ENCODE measurements around the gene SMPX. TPM values are rescaled to one million over a fixed set of nuclear protein-coding genes. Genes with fewer than 3 reads are reported as not detected.

SMPX gene
- total RNA-seq, 1 experiment from 2014 or later: not detected

DNA sequence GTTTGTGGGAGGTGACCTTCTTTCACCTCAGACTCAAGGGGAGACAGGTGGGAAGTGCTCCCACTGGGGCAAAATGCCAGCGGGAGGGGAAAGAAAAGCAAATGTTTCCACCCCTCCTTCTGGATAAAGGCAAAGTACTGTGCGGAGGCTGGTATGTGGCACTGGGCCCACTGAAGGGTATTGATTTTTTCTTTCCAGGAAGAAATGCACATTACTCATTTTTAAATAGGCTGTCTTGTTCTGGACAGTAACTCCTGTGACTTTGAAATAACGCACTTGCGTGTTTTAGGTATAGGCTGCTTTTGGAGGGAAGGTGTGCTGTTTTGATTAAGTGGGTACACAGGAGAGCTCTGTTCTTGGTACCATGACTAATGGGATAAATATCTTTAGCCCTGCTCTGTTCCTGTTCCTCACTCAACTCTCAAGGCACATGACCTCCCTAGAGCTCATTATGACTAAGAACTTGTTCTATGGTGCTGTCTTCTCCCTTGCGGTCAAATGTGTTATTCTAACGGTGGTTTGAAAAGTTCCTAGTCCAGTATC, 40.8 kb upstream of the SMPX start:
- TF ChIP-seq, protein P1, sequence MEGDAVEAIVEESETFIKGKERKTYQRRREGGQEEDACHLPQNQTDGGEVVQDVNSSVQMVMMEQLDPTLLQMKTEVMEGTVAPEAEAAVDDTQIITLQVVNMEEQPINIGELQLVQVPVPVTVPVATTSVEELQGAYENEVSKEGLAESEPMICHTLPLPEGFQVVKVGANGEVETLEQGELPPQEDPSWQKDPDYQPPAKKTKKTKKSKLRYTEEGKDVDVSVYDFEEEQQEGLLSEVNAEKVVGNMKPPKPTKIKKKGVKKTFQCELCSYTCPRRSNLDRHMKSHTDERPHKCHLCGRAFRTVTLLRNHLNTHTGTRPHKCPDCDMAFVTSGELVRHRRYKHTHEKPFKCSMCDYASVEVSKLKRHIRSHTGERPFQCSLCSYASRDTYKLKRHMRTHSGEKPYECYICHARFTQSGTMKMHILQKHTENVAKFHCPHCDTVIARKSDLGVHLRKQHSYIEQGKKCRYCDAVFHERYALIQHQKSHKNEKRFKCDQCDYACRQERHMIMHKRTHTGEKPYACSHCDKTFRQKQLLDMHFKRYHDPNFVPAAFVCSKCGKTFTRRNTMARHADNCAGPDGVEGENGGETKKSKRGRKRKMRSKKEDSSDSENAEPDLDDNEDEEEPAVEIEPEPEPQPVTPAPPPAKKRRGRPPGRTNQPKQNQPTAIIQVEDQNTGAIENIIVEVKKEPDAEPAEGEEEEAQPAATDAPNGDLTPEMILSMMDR (conservative IDR thresholded peaks at IDR 0.05): no peak
- TF ChIP-seq EZH2 (IDR thresholded peaks at IDR 0.05; ENCODE audit: low read depth): no peak
- H3K36me3 ChIP-seq (ENCODE audit: low read depth): no peaks in the 10 kb centered on the region
- H3F3A ChIP-seq (ENCODE audit: insufficient read depth, low read depth): no peaks in the 10 kb centered on the region
- H3K27ac ChIP-seq: no peak overlapping the region
- no peaks in the 10 kb centered on the region for H3K4me1 ChIP-seq (replicated peaks; ENCODE audit: insufficient read depth)
- no peaks in the 10 kb centered on the region for H4K20me1 ChIP-seq (ENCODE audit: insufficient read depth)
- no peaks in the 10 kb centered on the region for H3K27me3 ChIP-seq (ENCODE audit: insufficient read depth, low read depth)
- H3K9me2 ChIP-seq (ENCODE audit: insufficient read depth): no peaks in the 10 kb centered on the region
- H2AFZ ChIP-seq: no peak overlapping the region
- no peaks in the 10 kb centered on the region for H3K9me3 ChIP-seq (ENCODE audit: insufficient read depth, low read depth)
- intact Hi-C loops (cut with micrococcal nuclease; ENCODE audit: unreplicated experiment): loop anchor here (1.0 kb wide), 1 partner anchor 176 kb away; no protein-coding TSS in a partner anchor
- peak; percentile 28 to 63 for DNase-seq
- no peaks in the 10 kb centered on the region for H3K79me2 ChIP-seq (ENCODE audit: low read depth)
- CTCF ChIA-PET: no interaction called here
- POLR2A ChIA-PET (ENCODE audit: unreplicated experiment): no interaction called here
- H3K4me3 ChIP-seq: no peak overlapping the region
- no TSS peak for BruUV-seq (replicated peaks)
- H3K4me2 ChIP-seq: no peak overlapping the region

DNA sequence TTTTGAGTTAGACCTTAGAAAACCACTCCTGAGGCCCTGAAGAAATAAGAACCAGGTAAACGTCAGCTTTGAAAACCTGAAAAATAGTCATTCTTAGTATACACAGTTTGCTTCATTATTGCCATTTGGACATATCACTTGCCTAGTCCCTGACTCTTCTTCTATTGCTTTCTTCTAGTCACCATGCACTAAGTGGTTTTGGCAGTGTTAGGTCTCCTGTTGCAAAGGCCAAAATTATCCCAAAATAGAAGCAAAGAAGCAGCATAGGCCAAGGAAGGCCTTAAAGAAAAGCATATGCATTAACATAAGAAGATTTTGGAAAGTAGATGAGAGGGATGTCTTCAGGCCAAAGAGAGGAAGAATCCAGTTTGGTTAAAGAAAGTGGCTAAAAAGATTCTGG, 24.1 kb upstream of the SMPX start:
- no peaks in the 10 kb centered on the region for H3K4me1 ChIP-seq (replicated peaks; ENCODE audit: insufficient read depth)
- DNase-seq: no peak
- no peak overlapping the region for H3K27ac ChIP-seq
- BruUV-seq (replicated peaks): no TSS peak
- POLR2A ChIA-PET (ENCODE audit: unreplicated experiment): no interaction called here
- no peaks in the 10 kb centered on the region for H3K36me3 ChIP-seq (ENCODE audit: low read depth)
- no peaks in the 10 kb centered on the region for H3F3A ChIP-seq (ENCODE audit: insufficient read depth, low read depth)
- H3K9me2 ChIP-seq (ENCODE audit: insufficient read depth): no peaks in the 10 kb centered on the region
- CTCF ChIA-PET: no interaction called here
- no peak overlapping the region for H3K4me2 ChIP-seq
- H3K79me2 ChIP-seq (ENCODE audit: low read depth): no peaks in the 10 kb centered on the region
- no peaks in the 10 kb centered on the region for H4K20me1 ChIP-seq (ENCODE audit: insufficient read depth)
- H3K27me3 ChIP-seq (ENCODE audit: insufficient read depth, low read depth): no peaks in the 10 kb centered on the region
- no peak overlapping the region for H2AFZ ChIP-seq
- no peaks in the 10 kb centered on the region for H3K9me3 ChIP-seq (ENCODE audit: insufficient read depth, low read depth)
- TF ChIP-seq EZH2 (IDR thresholded peaks at IDR 0.05; ENCODE audit: low read depth): no peak
- TF ChIP-seq, protein P1 (conservative IDR thresholded peaks at IDR 0.05): no peak
- H3K4me3 ChIP-seq: no peak overlapping the region
- intact Hi-C loops (cut with micrococcal nuclease; ENCODE audit: unreplicated experiment): no loop called here

DNA sequence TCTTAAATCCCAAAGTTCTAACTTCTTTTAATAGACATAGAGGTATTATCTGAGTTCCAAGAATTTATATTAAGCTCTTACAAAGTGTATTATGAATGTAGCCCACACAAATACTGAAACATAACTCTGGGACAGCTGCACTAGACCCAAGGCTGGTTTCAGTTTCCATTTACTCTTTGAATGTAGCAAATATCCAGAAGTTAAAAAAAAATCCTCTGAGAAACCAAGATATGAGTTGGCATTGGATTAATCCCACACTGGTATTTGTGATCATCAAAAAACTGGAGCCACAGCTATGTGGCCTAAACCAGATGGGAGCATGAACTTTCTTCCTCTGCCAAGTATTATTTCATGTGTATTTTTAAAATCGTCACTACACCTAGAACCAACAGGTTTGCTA, 23.6 kb upstream of the SMPX start:
- H3K27me3 ChIP-seq (ENCODE audit: insufficient read depth, low read depth): no peaks in the 10 kb centered on the region

More for the DNA sequence above, 23.6 kb upstream of the SMPX start:
- Histone ChIP-seq H2AFZ (no peak overlapping the region), H3K27ac (no peak overlapping the region), H3K9me2 (ENCODE audit: insufficient read depth) (no peaks in the 10 kb centered on the region), H3K36me3 (ENCODE audit: low read depth) (no peaks in the 10 kb centered on the region), H3K4me2 (no peak overlapping the region), H3F3A (ENCODE audit: insufficient read depth, low read depth) (no peaks in the 10 kb centered on the region), H3K4me1 (replicated peaks; ENCODE audit: insufficient read depth) (no peaks in the 10 kb centered on the region), H3K9me3 (ENCODE audit: insufficient read depth, low read depth) (no peaks in the 10 kb centered on the region), H4K20me1 (ENCODE audit: insufficient read depth) (no peaks in the 10 kb centered on the region), H3K79me2 (ENCODE audit: low read depth) (no peaks in the 10 kb centered on the region), H3K4me3 (no peak overlapping the region)
- intact Hi-C loops (cut with micrococcal nuclease; ENCODE audit: unreplicated experiment): no loop called here
- ChIA-PET POLR2A (ENCODE audit: unreplicated experiment) (no interaction called here), CTCF (no interaction called here)
- TF ChIP-seq, protein P1 (conservative IDR thresholded peaks at IDR 0.05): no peak
- TF ChIP-seq EZH2 (IDR thresholded peaks at IDR 0.05; ENCODE audit: low read depth): no peak
- DNase-seq: no peak
- BruUV-seq (replicated peaks): no TSS peak
